Stimulated activated CD4-positive, alpha-beta T cell treated with anti-CD3 and anti-CD28 coated beads, TNF-alpha, amount 100 ng/mL, for 4 hours (primary cell): ENCODE measurements around the gene RUFY1.
"Not testable (repeated sequence)": the region's sequence is repeated elsewhere in the genome, so short reads cannot be mapped to it uniquely, and the experiment has no call there.

Source experiments
- DNase-seq, 3 experiments: peaks; one replicate each; pipeline ENCODE4 v3.0.0-alpha.2; 2020; ENCODE audit warnings: low read depth in 3 of 3

Gene RUFY1

DNA sequence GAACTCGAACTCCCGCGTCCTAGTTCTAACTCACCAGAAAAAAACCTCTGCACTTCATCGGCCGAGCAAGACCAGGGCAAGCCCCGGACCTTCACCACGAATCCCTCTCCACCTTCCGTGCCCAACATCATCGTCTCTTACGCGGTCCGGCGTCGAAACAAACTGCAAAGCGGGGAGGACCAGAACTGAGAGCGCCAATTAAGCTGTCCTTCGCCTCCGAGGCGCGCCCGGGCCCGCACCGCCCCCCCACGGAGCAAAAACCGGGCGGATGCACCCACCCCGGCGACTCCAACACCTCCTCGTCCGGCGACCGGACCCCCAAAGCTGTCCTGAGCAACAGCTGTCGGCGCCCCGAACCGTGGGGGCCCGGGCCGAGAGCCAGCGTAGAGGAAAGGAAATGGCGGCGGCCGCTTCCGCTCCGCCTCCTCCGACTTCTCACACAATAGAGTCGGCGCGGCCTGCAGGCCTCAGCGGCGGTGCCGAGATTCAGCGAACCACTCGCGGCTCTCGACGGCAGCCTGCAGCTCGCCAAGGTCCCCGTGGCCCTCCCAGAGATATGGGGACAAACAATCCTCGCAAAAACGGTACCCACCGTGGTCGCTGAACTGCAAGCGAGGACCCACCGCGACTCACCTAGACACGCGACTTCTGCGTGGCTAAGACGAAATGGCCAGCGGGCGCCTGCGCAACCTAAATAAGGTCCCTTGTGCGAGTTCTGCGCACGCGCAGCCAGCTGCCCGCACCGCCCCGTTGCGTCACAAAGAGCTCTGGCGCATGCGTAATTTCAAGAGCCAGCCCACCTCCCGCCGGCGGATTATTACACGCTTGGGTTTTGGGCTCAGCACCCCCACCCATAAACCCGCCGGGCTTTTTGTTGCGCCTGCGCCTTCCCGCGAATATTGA is 72.9 kb downstream of the RUFY1 start, which contains the start of gene HNRNPH1:
HNRNPH1 (minus strand) TSS at position 669 of the 903 bp plus-strand sequence; CDS start at position 131, 538 bp downstream.
- peak; percentile 94 to 98 (median 98) for DNase-seq

DNA sequence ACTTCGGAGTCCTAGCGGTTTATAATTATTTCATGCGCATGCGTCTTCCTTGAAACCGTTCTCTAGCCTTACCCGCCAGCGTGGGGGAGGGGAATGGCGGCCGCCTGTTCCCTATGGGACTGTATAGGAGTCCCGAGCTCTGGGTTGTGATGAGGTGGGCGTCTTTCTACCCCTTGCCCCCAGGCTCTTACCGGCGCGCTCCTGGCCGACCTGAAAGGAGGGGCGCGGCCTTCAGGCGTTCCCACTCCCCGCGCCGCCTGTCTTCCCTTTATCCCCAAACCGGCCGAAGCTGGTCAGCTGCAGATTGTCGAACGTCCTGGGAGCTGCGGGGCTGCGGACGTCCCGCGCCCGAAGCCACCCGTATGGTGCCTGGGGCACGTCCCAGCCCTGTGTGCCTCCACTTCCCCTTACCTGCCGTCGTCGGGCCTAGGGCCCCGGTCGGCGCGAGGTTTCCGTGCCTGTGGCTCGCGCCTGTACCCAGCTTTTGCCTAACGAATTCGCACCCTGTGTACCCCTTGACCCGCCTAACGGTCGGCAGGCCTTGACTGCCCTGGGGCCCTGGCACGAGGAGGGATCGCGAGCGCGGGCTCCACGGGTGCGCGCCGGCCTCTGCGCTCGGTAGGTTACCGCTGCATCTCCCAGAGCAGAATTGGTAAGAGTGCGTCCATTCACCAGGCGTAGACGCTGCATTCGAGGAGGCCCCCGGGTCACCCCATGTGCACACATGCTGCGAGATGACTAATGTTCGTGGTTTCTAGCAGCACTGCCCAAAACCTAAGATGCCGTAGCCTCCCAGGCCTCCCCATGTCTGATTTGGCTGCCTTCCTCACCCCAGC is 73.8 kb downstream of the RUFY1 start:
- peak in 1 of 3 experiments; percentile 33 for DNase-seq

- DNase-seq = no peak
Measured at GRCh38 chr5:179624841-179625271, 74.5 kb downstream of the RUFY1 start.

- not testable (repeated sequence) for DNase-seq
Measured at GRCh38 chr5:179633501-179634369, 83.4 kb downstream of the RUFY1 start.

DNA sequence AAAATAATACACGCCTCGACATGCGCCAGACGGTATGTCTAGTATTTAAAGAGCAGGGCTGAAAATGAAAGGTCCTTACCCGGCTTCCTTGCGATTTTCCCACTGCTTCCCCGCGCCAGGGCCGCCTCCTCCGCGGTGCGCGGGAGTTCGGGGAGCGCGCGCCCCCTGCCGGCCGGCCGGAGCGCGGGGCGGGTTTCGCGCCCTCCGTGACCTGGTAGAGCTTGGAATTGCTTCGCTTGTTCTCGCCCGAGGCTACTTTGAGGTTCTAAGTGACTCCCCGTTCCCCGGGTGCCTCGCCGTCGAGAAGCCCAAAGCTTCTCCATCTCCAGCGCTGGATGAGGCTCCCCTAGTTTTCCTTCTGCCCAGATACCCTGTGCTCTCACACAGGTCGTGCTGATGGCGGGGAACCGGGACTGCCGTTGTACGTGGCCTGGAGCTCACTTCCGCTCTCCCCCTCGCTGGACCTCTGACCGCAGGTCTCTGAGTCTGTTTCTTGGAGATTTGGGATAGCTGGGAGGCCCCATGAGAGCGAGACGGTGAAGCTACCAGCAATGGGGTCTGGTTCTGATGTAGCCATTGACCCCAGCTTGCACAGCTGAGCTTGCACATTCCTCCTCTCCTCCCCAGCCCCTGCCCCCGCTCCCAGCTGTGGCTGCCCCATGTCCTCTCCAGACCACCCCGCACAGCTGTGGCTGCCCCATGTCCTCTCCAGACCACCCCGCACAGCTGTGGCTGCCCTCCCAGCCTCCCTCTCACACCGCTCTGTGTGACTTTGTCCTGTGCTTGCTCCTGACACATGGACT is 84.2 kb downstream of the RUFY1 start:
- not testable (repeated sequence) for DNase-seq

DNA sequence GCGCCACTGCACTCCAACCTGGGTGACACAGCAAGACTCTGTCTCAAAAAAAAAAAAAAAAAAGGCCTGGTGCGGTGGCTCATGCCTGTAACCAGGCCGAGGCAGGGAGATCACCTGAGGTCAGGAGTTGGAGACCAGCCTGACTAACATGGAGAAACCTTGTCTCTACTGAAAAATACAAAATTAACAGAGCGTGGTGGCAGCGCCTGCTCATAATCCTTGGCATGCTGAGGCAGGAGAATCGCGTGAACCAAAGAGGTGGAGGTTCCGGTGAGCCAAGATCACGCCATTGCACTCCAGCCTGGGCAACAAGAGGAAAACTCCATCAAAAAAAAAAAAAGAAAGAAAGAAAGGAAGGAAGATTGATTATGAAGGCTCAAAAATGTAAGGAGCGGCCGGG is 88.9 kb downstream of the RUFY1 start:
- not testable (repeated sequence) for DNase-seq

- DNase-seq = not testable (repeated sequence)
Measured at GRCh38 chr5:179641745-179642144, 91.4 kb downstream of the RUFY1 start.

DNA sequence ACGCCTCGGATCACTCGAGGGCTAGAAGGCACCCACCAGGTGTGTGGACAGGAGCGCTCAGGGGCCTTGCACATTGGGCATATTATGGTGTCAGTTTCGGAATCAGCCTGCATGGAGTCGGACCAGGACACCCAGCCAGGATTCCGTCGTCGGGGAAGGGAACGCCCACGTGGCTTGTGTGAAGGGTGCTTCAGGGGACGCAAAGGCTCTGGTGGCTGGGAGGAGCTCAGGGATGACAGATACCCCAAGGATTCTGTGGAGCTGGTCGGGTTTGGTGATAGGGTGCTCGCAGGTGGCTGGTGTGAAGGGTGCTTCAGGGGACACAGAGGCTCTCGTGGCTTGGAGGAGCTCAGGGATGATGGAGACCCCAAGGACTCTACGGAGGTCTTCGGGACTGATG is 92.3 kb downstream of the RUFY1 start:
- not testable (repeated sequence) for DNase-seq

DNA sequence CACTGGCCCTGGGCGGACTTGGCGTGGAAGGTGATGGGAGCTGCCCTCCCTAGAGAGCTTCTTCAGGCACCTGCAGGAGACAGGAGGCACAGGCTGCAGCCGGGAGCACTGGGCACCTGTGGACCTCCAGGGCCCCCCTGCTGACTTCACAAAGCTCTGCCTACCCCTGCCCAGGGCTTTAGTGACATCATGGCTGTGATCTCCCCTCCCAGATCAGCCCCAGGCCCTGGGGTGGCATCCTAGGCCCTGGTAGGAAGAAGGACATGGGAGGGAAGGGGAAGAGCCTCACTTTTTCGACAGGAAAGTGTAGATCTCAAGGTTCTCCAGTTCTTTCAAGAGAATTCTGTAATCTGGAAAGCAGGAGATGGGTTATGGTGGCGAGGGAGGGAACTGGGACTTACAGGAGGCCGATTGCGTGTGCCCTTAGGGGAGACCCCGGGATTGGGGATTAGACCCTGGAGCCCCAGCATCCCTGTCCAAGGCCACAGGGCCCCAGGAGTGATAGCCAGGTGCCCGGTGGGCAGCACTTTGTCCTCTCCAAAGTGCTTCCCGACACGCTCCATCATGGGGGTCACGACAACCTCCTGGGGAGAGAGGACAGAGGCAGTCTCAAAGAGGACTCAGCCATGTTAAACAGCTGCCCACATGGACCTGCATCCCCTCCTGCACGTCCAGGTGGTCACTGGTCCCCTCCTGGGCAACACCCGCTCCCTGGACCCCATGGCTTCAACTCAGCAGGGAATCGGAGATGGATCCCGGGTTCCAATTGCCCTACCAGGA is 93.0 kb downstream of the RUFY1 start:
- DNase-seq = not testable (repeated sequence)

DNA sequence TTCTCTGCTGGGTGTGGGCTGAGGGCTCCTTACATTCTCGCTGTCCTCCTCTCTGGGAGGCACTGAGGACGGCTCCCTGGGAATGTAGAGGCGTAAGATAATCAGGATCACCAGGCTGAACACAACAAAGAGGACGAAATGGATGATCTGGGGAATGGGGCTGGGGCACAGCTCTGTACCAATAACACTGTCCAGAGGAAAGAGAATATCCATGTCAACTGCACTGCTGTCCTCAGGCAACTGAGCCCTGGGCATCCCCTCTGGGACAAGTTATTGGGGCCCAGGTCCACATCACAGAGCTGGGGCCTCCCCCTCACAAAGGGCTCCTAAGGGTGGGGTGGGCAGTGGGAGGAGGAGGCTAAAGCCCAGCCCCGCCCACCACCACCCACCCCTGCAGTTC is 94.4 kb downstream of the RUFY1 start:
- DNase-seq = not testable (repeated sequence)

DNA sequence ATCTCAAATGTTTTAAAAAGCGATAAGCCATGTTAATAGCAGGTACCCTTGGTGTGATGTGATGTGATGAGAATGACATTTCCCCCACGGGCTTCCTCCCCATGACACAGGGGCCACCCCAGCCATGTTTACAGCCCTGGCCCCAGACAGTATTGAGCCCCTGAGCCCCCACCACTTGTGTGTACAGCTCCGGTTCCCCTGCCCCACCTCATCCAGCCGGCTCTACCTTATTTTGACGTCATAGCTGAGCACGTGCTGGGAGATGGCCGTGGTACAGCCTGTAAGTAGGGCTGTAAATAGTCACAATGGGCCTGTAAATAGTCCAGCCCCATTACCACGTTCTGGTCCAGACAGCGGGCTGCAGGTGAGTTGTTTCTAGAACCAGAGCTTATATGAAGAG is 98.1 kb downstream of the RUFY1 start:
- DNase-seq = no peak

GRCh38 chr5:179649166-179649703 is 98.9 kb downstream of the RUFY1 start:
- DNase-seq = not testable (repeated sequence)

- DNase-seq = not testable (repeated sequence)
Measured at GRCh38 chr5:179650245-179650644, 99.9 kb downstream of the RUFY1 start.

DNA sequence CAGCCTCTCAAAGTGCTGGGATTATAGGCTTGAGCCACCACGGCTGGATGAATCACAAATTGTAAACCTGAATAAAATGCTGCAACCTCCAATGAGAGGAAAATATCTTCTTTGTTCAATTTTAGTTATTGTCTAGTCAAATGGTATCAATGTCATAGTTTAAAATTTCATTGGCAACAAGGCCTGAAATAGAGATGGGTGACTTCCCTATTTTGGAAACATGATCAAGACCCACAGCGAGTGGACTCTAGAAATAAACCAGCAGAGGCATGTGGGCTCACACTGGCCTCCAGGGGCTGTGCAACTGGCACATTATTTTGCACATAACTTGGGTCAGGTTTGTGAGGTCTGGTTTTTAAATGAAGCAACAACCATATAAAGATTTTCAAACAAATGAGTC is 102.8 kb downstream of the RUFY1 start:
- DNase-seq = not testable (repeated sequence)

GRCh38 chr5:179657302-179658178 is 107.2 kb downstream of the RUFY1 start:
- DNase-seq = peak in 1 of 3 experiments; percentile 17

DNA sequence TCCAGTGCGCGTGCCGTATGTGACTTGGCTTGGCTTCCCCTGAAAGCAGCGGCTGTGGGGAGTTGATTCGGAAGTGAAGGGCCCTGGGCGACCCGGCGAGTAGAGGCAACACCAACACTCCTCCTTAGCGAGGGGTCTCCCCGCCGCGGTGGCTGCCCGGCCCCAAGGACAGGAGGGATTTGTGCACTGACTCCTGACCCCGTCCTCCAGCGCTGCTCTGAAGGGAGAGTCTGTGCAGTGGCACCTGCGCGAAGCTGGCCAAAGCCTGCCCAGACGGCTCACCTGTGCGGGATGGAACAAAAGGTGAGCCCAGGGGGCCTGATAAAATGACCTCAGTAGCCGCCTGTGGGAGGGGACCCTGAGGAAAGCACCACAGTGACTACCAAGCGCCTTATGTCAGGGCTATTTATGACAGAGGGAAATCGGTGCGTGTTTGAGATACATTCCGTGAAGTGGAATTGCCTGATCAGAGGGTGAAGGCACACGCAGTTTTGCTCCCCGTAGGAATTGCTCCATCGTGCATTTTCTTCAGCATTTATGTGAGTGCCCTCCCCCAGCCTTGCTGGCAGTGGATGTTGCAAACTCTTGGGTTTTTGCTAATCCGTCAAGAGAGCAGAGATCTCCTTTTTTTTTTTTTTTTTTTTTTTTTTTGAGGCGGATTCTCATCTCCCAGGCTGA is 108.0 kb downstream of the RUFY1 start:
- DNase-seq = not testable (repeated sequence)
